ENCODE results near the gene CHAD. TPM values are rescaled to one million over a fixed set of nuclear protein-coding genes. Genes with fewer than 3 reads are reported as not detected.

Gene CHAD
- total and polyA plus RNA-seq, 7 donors = 3.7 to 7.2 (median 4.4) TPM; not detected in 4

DNA sequence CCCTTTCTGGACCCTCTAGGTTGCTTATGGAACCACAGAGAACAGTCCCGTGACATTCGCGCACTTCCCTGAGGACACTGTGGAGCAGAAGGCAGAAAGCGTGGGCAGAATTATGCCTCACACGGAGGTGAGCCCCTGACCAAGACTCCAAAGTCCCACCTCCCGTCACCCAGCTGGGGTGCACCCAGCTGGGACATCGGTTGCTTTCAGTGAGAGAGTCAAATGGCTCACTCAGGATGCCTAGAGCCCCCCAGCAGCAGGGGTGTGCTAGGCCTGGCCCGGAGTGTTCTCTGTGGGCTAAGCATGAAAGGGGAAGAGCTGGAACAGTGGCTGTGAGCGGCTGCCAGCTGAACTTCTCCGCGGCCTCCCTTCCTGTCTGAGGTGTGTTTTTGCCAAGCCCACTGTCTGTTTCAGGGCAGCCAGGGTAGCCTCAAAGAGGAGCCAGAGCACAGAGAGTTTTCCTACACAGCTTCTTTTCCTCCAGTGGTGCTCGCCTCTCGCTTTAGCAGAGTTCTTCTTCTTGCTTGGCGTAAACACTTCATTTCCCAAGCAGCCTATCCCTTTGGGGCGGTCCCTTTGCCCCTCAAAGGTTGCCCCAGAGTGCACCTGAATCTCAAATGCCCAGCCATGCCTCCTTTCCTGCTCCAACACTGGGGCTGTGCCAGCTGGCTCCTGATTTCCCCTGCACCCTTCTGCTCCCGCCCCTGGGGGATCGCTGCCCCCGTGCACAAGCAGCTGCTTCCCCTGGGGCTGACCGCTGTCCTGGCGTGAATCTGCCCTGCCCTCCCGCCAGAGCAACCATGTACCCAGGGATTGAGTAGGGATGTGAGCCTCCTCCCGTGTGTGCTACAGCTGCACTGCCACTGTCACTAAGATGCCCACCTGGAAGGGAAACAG lies 2.6 kb upstream of the CHAD start:
- Histone ChIP-seq H3K4me3 (no peak overlapping the region), H3K4me1 (peaks cover 0 to 18% (median 14%) of the 10 kb centered on the region in 4 donors), H3K9me3 (no peaks in the 10 kb centered on the region), H3K27ac (no peak overlapping the region), H3K27me3 (peaks cover 16 to 37% (median 25%) of the 10 kb centered on the region in 3 donors), H3K36me3 (no peaks in the 10 kb centered on the region)
- WGBS, 2 donors = 79 to 81% methylated on average over 22 of the region's 22 CpGs
- peak; percentile 43 for DNase-seq
- TF ChIP-seq, protein P1, sequence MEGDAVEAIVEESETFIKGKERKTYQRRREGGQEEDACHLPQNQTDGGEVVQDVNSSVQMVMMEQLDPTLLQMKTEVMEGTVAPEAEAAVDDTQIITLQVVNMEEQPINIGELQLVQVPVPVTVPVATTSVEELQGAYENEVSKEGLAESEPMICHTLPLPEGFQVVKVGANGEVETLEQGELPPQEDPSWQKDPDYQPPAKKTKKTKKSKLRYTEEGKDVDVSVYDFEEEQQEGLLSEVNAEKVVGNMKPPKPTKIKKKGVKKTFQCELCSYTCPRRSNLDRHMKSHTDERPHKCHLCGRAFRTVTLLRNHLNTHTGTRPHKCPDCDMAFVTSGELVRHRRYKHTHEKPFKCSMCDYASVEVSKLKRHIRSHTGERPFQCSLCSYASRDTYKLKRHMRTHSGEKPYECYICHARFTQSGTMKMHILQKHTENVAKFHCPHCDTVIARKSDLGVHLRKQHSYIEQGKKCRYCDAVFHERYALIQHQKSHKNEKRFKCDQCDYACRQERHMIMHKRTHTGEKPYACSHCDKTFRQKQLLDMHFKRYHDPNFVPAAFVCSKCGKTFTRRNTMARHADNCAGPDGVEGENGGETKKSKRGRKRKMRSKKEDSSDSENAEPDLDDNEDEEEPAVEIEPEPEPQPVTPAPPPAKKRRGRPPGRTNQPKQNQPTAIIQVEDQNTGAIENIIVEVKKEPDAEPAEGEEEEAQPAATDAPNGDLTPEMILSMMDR (IDR thresholded peaks at IDR 0.05) = no peak
- intact Hi-C loops (cut with DNase I) = no loop called here

DNA sequence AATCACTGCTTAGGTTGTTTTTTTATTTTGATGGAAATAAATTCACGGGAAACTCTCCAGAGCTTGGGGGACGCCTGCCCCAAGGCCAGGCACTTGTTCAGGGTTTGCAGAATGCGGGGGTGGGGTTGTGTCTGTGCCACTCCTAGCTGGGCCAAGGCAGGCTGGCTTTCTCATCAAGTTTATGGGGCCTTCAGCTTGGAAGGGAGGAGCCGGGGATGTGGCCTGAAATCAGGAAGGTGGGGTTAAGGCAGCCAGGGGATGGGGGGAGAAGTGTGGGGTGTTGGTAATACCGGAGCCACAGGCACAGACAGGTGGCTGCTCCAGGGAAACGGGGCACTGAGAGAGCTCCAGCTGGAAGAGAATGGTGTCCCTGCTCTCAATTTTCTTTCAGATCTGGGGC lies 1.7 kb upstream of the CHAD start:
- peak; percentile 53 for DNase-seq
- Histone ChIP-seq H3K4me1 (peaks cover 0 to 18% (median 14%) of the 10 kb centered on the region in 4 donors), H3K27me3 (peaks cover 16 to 36% (median 25%) of the 10 kb centered on the region in 3 donors), H3K4me3 (no peak overlapping the region), H3K27ac (no peak overlapping the region), H3K36me3 (no peaks in the 10 kb centered on the region), H3K9me3 (no peaks in the 10 kb centered on the region)
- TF ChIP-seq POLR2AphosphoS5 (IDR thresholded peaks at IDR 0.05) (no peak), EP300 (IDR thresholded peaks at IDR 0.05) (no peak), POLR2A (IDR thresholded peaks at IDR 0.05) (no peak)
- TF ChIP-seq, protein P1 (IDR thresholded peaks at IDR 0.05) = no peak
- intact Hi-C loops (cut with DNase I) = no loop called here
- WGBS, 2 donors = 22 to 64% methylated on average over 6 of the region's 6 CpGs

DNA sequence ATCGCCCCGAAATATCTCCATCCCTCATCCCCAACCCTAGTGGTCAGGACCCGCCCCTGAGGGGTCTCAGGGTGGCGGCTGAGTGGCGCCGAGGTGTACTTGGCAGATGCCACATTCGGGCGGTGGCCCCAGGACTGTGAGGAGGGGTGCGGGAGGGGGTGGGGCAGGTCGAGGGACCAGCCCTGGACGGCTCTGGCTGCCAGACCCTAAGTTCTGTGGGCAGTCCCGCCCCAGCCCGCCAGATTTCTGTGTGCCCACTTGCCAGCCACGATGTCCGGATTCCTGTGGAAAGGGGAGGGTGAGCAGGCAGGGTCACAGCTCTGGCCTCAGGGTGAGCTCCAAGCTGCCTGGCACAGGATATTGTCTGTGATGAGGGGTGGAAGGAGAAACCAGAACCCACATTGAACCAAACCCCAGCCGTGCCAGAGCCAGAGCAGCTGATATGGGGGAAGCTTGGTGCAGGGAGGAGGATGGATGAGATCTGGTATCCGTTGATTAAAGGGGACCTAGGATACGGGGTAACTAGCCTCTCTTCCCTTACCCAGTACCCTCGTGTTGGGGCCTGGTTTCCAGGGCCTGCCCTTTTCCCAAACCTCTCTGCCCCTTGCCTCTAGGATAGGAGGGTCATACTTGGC lies 1.1 kb upstream of the CHAD start:
- Histone ChIP-seq H3K4me1 (peaks cover 0 to 18% (median 14%) of the 10 kb centered on the region in 4 donors), H3K4me3 (no peak overlapping the region), H3K27me3 (peaks cover 16 to 36% (median 25%) of the 10 kb centered on the region in 3 donors), H3K27ac (no peak overlapping the region), H3K9me3 (no peaks in the 10 kb centered on the region), H3K36me3 (no peaks in the 10 kb centered on the region)
- WGBS, 2 donors = 41 to 69% methylated on average over 19 of the region's 19 CpGs
- intact Hi-C loops (cut with DNase I) = no loop called here
- TF ChIP-seq EP300 (IDR thresholded peaks at IDR 0.05) (no peak), POLR2AphosphoS5 (IDR thresholded peaks at IDR 0.05) (no peak), POLR2A (IDR thresholded peaks at IDR 0.05) (no peak)
- TF ChIP-seq, protein P1 (IDR thresholded peaks at IDR 0.05) = no peak
- no peak for DNase-seq

DNA sequence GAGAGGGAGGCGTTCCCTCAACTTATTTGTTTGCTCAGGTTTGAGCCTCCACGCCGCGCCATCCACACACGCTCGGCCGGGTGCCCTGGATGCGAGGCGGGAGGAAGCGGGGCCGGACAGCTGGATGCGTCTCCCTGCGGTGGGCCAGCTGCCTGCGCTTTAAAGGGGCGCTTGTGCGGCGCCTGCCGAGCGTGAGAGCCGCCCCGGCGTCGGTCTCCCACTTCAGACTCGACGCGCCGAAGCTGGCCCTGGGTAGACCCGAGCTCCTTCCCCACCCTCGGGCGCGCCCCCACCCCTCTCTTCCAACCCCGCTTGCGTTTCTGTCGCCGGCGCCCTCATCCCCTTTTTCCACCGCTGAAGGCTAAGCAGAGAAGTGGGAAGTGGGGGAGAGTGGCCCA lies 527 bp upstream of the CHAD start:
- Histone ChIP-seq H3K27ac (no peak overlapping the region), H3K4me1 (peaks cover 0 to 18% (median 14%) of the 10 kb centered on the region in 4 donors), H3K4me3 (peak overlapping the region in 3 of 4 donors; percentile 17 to 42 (median 40)), H3K36me3 (no peaks in the 10 kb centered on the region), H3K27me3 (peaks cover 16 to 36% (median 25%) of the 10 kb centered on the region in 3 donors), H3K9me3 (no peaks in the 10 kb centered on the region)
- TF ChIP-seq POLR2A (IDR thresholded peaks at IDR 0.05) = no peak
- no peak for TF ChIP-seq EP300 (IDR thresholded peaks at IDR 0.05)
- TF ChIP-seq, protein P1 (IDR thresholded peaks at IDR 0.05) = no peak
- TF ChIP-seq POLR2AphosphoS5 (IDR thresholded peaks at IDR 0.05) = no peak
- WGBS, 2 donors = 33 to 68% methylated on average over 37 of the region's 37 CpGs
- intact Hi-C loops (cut with DNase I) = no loop called here
- no peak for DNase-seq

Measured in sigmoid colon (tissue), 7 donors.